Measurements from ENCODE around the gene CEMIP.
A peak's percentile ranks its signal among the peaks of the same experiment; 100 is the strongest.
"Not testable (repeated sequence)": the region's sequence is repeated elsewhere in the genome, so short reads cannot be mapped to it uniquely, and the experiment has no call there.

CEMIP gene

GRCh38 chr15:80958818-80959495, 179.8 kb downstream of the CEMIP start:
- no peak for DNase-seq

GRCh38 chr15:80965454-80965853, 186.3 kb downstream of the CEMIP start:
- DNase-seq = not testable (repeated sequence)

GRCh38 chr15:80966431-80967197, 187.4 kb downstream of the CEMIP start:
- no peak for DNase-seq

- no peak for DNase-seq
Measured at GRCh38 chr15:80967451-80967850, 188.3 kb downstream of the CEMIP start.

- no peak for DNase-seq
Measured at GRCh38 chr15:80967991-80968510, 188.9 kb downstream of the CEMIP start.

- no peak for DNase-seq
Measured at GRCh38 chr15:80969316-80969715, 190.1 kb downstream of the CEMIP start.

- peak; percentile 79 for DNase-seq
Measured at GRCh38 chr15:80970018-80970657, 191.0 kb downstream of the CEMIP start.

GRCh38 chr15:80970658-80971057, 191.5 kb downstream of the CEMIP start:
- no peak for DNase-seq

GRCh38 chr15:80971143-80971542, 192.0 kb downstream of the CEMIP start:
- no peak for DNase-seq

- no peak for DNase-seq
Measured at GRCh38 chr15:80972276-80972675, 193.1 kb downstream of the CEMIP start.

- no peak for DNase-seq
Measured at GRCh38 chr15:80974914-80975313, 195.7 kb downstream of the CEMIP start.

GRCh38 chr15:80976851-80977250, 197.7 kb downstream of the CEMIP start:
- DNase-seq = no peak

- peak; percentile 65 for DNase-seq
Measured at GRCh38 chr15:80977627-80978036, 198.5 kb downstream of the CEMIP start.

- no peak for DNase-seq
Measured at GRCh38 chr15:80978685-80979329, 199.6 kb downstream of the CEMIP start.

- no peak for DNase-seq
Measured at GRCh38 chr15:80979538-80980200, 200.5 kb downstream of the CEMIP start.

GRCh38 chr15:80982205-80982604, 203.0 kb downstream of the CEMIP start:
- DNase-seq = no peak

- no peak for DNase-seq
Measured at GRCh38 chr15:80982839-80983238, 203.7 kb downstream of the CEMIP start.

- DNase-seq = no peak
Measured at GRCh38 chr15:80984856-80985255, 205.7 kb downstream of the CEMIP start.

- DNase-seq = no peak
Measured at GRCh38 chr15:80985981-80986380, 206.8 kb downstream of the CEMIP start.

- DNase-seq = no peak
Measured at GRCh38 chr15:80986487-80986886, 207.3 kb downstream of the CEMIP start.

- DNase-seq = no peak
Measured at GRCh38 chr15:80988148-80988796, 209.1 kb downstream of the CEMIP start.

GRCh38 chr15:80989081-80989517, 209.9 kb downstream of the CEMIP start:
- DNase-seq = no peak
